GM23338 (cell line): ENCODE data around the gene GLMP. TPM values are rescaled to one million over a fixed set of nuclear protein-coding genes. Genes with fewer than 3 reads are reported as not detected.

ENCODE experiments used
- ATAC-seq: fragments of 200-7000 bp; cut with Tn5 transposase; 3 replicates; pipeline ENCODE4 v1.9.1; 2020
- DNase-seq: peaks from one replicate; pipeline ENCODE4 v3.0.0-alpha.2; 2015; ENCODE audit warnings: low spot score
- H2AFZ ChIP-seq: fragments of 200-600 bp; sonication (generic); 2 replicates; pipeline ENCODE4 v1.8.0; 2016; ENCODE audit warnings: antibody characterized with exemption, mild to moderate bottlenecking, moderate library complexity
- H3F3A ChIP-seq: fragments of 200-600 bp; sonication (generic); replicated peaks from 2 replicates; pipeline ENCODE4 v1.8.0; 2017; ENCODE audit warnings: antibody characterized with exemption, mixed run types, low read depth
- H3K27ac ChIP-seq: fragments of 200-600 bp; sonication (generic); 2 replicates; pipeline ENCODE4 v1.6.1; 2016; ENCODE audit warnings: low read depth
- H3K27me3 ChIP-seq: fragments of 200-600 bp; sonication (generic); 2 replicates; pipeline ENCODE4 v1.8.0; 2016; ENCODE audit warnings: mild to moderate bottlenecking, mixed run types, moderate library complexity; ENCODE audit not compliant: insufficient read depth
- H3K36me3 ChIP-seq: fragments of 200-600 bp; sonication (generic); 2 replicates; pipeline ENCODE4 v1.8.0; 2016; ENCODE audit warnings: mild to moderate bottlenecking; ENCODE audit not compliant: insufficient read depth
- H3K4me1 ChIP-seq: fragments of 200-600 bp; sonication (generic); 2 replicates; pipeline ENCODE4 v1.8.0; 2016; ENCODE audit warnings: mild to moderate bottlenecking, moderate library complexity; ENCODE audit not compliant: insufficient read depth
- H3K4me2 ChIP-seq: fragments of 200-600 bp; sonication (generic); 2 replicates; pipeline ENCODE4 v1.7.1; 2017; ENCODE audit warnings: mixed run types
- H3K4me3 ChIP-seq: fragments of 200-600 bp; sonication (generic); 2 replicates; pipeline ENCODE4 v1.6.1; 2016; ENCODE audit warnings: mixed run types
- H3K79me2 ChIP-seq: fragments of 200-600 bp; sonication (generic); replicated peaks from 2 replicates; pipeline ENCODE4 v1.8.0; 2017; ENCODE audit warnings: mild to moderate bottlenecking; ENCODE audit not compliant: insufficient read depth
- H3K9me2 ChIP-seq: fragments of 200-600 bp; sonication (generic); 2 replicates; pipeline ENCODE4 v1.8.0; 2017; ENCODE audit not compliant: insufficient read depth
- H4K20me1 ChIP-seq: fragments of 200-600 bp; sonication (generic); replicated peaks from 2 replicates; pipeline ENCODE4 v1.8.0; 2017; ENCODE audit warnings: mild to moderate bottlenecking; ENCODE audit not compliant: insufficient read depth
- H3K27ac Mint-ChIP-seq: 2 replicates; pipeline ENCODE4 v1.8.0; 2020; ENCODE audit warnings: inconsistent platforms, mild to moderate bottlenecking, moderate library complexity, mixed read lengths
- H3K27me3 Mint-ChIP-seq: 3 replicates; pipeline ENCODE4 v1.8.0; 2022; ENCODE audit warnings: low read depth, mild to moderate bottlenecking, moderate library complexity, mixed read lengths, inconsistent platforms; ENCODE audit not compliant: insufficient read depth, poor library complexity
- H3K36me3 Mint-ChIP-seq: 3 replicates; pipeline ENCODE4 v1.8.0; 2021; ENCODE audit warnings: low read depth, mild to moderate bottlenecking, inconsistent platforms, moderate library complexity, mixed read lengths
- H3K4me1 Mint-ChIP-seq: 3 replicates; pipeline ENCODE4 v1.8.0; 2020; ENCODE audit warnings: mild to moderate bottlenecking, inconsistent platforms, mixed read lengths
- H3K4me3 Mint-ChIP-seq: 3 replicates; pipeline ENCODE4 v1.8.0; 2021; ENCODE audit warnings: moderate library complexity, mild to moderate bottlenecking, inconsistent platforms, mixed read lengths
- H3K9me3 Mint-ChIP-seq: 3 replicates; pipeline ENCODE4 v1.8.0; 2020; ENCODE audit warnings: moderate library complexity, mild to moderate bottlenecking, inconsistent platforms, mixed read lengths
- CREB1 ChIP-seq: fragments of 250-450 bp; sonication (Bioruptor Pico); IDR thresholded peaks from 2 replicates; pipeline ENCODE4 v1.5.0; 2020; ENCODE audit warnings: low read depth, mild to moderate bottlenecking, moderate library complexity
- EZH2 ChIP-seq: fragments of 200-600 bp; sonication (generic); IDR thresholded peaks from one replicate; pipeline ENCODE4 v1.8.0; 2017; ENCODE audit warnings: antibody characterized with exemption, mild to moderate bottlenecking, low read depth; ENCODE audit not compliant: unreplicated experiment
- NANOG ChIP-seq: IDR thresholded peaks from 2 replicates; pipeline ENCODE4 v1.6.1; 2016; ENCODE audit warnings: antibody characterized with exemption, borderline replicate concordance
- ZNF331 ChIP-seq: fragments of 250-450 bp; sonication (Bioruptor Pico); IDR thresholded peaks from 2 replicates; pipeline ENCODE4 v1.5.0; 2020; ENCODE audit warnings: low read depth, mild to moderate bottlenecking, moderate library complexity
- polyA plus RNA-seq: library from polyadenylated mRNA; unstranded; fragments of >200 nt; fragmentation: Nextera tagmentation; extraction: Ambion mirVana; gene quantifications from 2 replicates; pipeline ENCODE4 v1.2.1, GENCODE V29; 2016
- total RNA-seq: library from RNA; depleted of rRNA; stranded (reverse); fragments of >200 nt; shearing (Covaris generic); gene quantifications from 2 replicates; pipeline ENCODE4 v1.2.3, GENCODE V29; 2014
- TF ChIP-seq, protein P1 (sequence below): fragments of 250-450 bp; sonication (Bioruptor Pico); IDR thresholded peaks from 2 replicates; pipeline ENCODE4 v1.5.0; 2020; ENCODE audit warnings: mild to moderate bottlenecking, moderate library complexity
- TF ChIP-seq, protein P2 (sequence below): IDR thresholded peaks from 2 replicates; pipeline ENCODE4 v1.6.1; 2016; ENCODE audit warnings: antibody characterized with exemption

The GLMP gene
- total and polyA plus RNA-seq, 2 experiments from 2014 or later = 33.6 to 41.9 TPM

DNA sequence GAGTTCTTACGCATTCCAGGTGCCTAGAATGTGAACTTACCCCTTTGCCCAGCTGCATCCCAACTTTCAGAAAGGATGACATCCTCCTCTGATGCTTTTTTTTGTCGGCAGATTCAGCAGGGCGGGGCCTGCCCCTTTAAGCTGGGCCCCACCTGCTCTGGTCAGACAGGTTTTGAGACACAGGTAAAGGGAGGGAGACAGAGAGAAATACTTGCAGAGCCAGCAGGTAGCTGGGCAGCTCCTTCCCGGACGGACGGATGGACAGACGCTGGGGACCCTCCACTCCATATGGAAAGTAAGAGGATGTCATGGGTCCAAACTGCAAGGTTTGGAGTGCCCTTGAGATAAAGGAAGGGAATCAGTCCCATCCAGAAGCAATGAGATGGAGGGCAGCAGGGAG is 11.4 kb downstream of the GLMP start, which contains the start of gene TMEM79 (continued):
- TF ChIP-seq, protein P1, sequence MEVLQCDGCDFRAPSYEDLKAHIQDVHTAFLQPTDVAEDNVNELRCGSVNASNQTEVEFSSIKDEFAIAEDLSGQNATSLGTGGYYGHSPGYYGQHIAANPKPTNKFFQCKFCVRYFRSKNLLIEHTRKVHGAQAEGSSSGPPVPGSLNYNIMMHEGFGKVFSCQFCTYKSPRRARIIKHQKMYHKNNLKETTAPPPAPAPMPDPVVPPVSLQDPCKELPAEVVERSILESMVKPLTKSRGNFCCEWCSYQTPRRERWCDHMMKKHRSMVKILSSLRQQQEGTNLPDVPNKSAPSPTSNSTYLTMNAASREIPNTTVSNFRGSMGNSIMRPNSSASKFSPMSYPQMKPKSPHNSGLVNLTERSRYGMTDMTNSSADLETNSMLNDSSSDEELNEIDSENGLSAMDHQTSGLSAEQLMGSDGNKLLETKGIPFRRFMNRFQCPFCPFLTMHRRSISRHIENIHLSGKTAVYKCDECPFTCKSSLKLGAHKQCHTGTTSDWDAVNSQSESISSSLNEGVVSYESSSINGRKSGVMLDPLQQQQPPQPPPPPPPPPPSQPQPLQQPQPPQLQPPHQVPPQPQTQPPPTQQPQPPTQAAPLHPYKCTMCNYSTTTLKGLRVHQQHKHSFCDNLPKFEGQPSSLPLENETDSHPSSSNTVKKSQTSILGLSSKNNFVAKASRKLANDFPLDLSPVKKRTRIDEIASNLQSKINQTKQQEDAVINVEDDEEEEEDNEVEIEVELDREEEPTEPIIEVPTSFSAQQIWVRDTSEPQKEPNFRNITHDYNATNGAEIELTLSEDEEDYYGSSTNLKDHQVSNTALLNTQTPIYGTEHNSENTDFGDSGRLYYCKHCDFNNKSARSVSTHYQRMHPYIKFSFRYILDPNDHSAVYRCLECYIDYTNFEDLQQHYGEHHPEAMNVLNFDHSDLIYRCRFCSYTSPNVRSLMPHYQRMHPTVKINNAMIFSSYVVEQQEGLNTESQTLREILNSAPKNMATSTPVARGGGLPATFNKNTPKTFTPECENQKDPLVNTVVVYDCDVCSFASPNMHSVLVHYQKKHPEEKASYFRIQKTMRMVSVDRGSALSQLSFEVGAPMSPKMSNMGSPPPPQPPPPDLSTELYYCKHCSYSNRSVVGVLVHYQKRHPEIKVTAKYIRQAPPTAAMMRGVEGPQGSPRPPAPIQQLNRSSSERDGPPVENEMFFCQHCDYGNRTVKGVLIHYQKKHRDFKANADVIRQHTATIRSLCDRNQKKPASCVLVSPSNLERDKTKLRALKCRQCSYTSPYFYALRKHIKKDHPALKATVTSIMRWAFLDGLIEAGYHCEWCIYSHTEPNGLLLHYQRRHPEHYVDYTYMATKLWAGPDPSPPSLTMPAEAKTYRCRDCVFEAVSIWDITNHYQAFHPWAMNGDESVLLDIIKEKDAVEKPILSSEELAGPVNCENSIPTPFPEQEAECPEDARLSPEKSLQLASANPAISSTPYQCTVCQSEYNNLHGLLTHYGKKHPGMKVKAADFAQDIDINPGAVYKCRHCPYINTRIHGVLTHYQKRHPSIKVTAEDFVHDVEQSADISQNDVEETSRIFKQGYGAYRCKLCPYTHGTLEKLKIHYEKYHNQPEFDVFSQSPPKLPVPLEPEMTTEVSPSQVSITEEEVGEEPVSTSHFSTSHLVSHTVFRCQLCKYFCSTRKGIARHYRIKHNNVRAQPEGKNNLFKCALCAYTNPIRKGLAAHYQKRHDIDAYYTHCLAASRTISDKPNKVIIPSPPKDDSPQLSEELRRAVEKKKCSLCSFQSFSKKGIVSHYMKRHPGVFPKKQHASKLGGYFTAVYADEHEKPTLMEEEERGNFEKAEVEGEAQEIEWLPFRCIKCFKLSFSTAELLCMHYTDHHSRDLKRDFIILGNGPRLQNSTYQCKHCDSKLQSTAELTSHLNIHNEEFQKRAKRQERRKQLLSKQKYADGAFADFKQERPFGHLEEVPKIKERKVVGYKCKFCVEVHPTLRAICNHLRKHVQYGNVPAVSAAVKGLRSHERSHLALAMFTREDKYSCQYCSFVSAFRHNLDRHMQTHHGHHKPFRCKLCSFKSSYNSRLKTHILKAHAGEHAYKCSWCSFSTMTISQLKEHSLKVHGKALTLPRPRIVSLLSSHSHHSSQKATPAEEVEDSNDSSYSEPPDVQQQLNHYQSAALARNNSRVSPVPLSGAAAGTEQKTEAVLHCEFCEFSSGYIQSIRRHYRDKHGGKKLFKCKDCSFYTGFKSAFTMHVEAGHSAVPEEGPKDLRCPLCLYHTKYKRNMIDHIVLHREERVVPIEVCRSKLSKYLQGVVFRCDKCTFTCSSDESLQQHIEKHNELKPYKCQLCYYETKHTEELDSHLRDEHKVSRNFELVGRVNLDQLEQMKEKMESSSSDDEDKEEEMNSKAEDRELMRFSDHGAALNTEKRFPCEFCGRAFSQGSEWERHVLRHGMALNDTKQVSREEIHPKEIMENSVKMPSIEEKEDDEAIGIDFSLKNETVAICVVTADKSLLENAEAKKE = no peak

DNA sequence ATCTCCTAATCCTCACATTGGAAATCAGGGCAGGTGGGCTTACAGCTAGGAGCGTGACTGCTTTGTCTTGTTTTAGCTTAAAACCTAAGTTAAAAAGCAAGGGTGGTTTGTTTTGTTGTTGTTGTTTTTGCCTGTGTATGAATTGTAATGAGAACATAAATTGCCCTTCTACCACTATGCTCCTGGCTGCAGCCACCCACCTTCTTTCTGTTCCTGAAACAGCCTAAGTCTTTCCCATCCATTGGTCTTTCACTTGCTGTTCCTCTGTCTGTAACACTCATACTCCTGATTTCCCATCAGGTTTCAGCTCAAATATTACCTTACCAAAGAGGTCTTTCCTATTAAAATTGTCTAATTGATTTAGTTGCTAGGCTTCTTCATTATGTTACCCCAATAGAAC is 12.0 kb downstream of the GLMP start:
- H3K4me1 Mint-ChIP-seq = peaks cover 19% of the 10 kb centered on the region
- no peaks in the 10 kb centered on the region for H3K27me3 ChIP-seq
- peak overlapping the region; percentile 88 for H3K4me2 ChIP-seq
- peak overlapping the region; percentile 83 for H3K4me3 ChIP-seq
- H3K9me2 ChIP-seq = no peaks in the 10 kb centered on the region
- H3K27ac ChIP-seq = peak overlapping the region; percentile 79
- peak overlapping the region; percentile 95 for H2AFZ ChIP-seq
- H3K79me2 ChIP-seq = peaks cover 38% of the 10 kb centered on the region
- peaks cover 16% of the 10 kb centered on the region for H3K4me1 ChIP-seq
- peaks cover 16% of the 10 kb centered on the region; the same call in 1 of the 2 replicates for H3F3A ChIP-seq
- peaks cover 31% of the 10 kb centered on the region for H4K20me1 ChIP-seq
- H3K36me3 Mint-ChIP-seq = peaks cover 4% of the 10 kb centered on the region
- peak overlapping the region; percentile 93 for H3K27ac Mint-ChIP-seq
- DNase-seq (no peak), ATAC-seq (no peak)
- peak overlapping the region; percentile 98 for H3K4me3 Mint-ChIP-seq
- H3K9me3 Mint-ChIP-seq = no peaks in the 10 kb centered on the region
- peaks cover 9% of the 10 kb centered on the region for H3K27me3 Mint-ChIP-seq
- H3K36me3 ChIP-seq = peaks cover 10% of the 10 kb centered on the region
- no peak for TF ChIP-seq NANOG
- TF ChIP-seq CREB1 (CRISPR knock-in tag) = no peak
- TF ChIP-seq ZNF331 (CRISPR knock-in tag) = no peak
- no peak for TF ChIP-seq EZH2
- TF ChIP-seq, protein P2, sequence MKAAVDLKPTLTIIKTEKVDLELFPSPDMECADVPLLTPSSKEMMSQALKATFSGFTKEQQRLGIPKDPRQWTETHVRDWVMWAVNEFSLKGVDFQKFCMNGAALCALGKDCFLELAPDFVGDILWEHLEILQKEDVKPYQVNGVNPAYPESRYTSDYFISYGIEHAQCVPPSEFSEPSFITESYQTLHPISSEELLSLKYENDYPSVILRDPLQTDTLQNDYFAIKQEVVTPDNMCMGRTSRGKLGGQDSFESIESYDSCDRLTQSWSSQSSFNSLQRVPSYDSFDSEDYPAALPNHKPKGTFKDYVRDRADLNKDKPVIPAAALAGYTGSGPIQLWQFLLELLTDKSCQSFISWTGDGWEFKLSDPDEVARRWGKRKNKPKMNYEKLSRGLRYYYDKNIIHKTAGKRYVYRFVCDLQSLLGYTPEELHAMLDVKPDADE = no peak
- TF ChIP-seq, protein P1 = no peak
